Renal pelvis (tissue), 4 donors: ENCODE results near the gene STEAP1B. TPM values are rescaled to one million over a fixed set of nuclear protein-coding genes. Genes with fewer than 3 reads are reported as not detected.
"Not testable (repeated sequence)": the region's sequence is repeated elsewhere in the genome, so short reads cannot be mapped to it uniquely, and the experiment has no call there.

Experiments used
- DNase-seq: peaks from one replicate; pipeline ENCODE4 v3.0.0-alpha.2; 2013
- polyA plus RNA-seq, 3 donors: library from polyadenylated mRNA; unstranded; fragments of 120-200 nt; gene quantifications; one replicate each; pipeline ENCODE4 v1.2.1, GENCODE V29; 2013; ENCODE audit not compliant: insufficient read length in 3 of 3

STEAP1B gene
- polyA plus RNA-seq, 3 donors = 1.2 to 1.3 (median 1.2) TPM

- no peak for DNase-seq
Observed at GRCh38 chr7:22499044-22499443, 944 bp downstream of the STEAP1B start.

- not testable (repeated sequence) for DNase-seq
Observed at GRCh38 chr7:22496912-22497311, 3.1 kb downstream of the STEAP1B start.

- DNase-seq = not testable (repeated sequence)
Observed at GRCh38 chr7:22496296-22496888, 3.6 kb downstream of the STEAP1B start.

- DNase-seq = not testable (repeated sequence)
Observed at GRCh38 chr7:22493160-22493925, 6.6 kb downstream of the STEAP1B start.

GRCh38 chr7:22488643-22489462 lies 11.1 kb downstream of the STEAP1B start:
- DNase-seq = peak; percentile 83

- DNase-seq = no peak
Observed at GRCh38 chr7:22487978-22488642, 11.9 kb downstream of the STEAP1B start.

GRCh38 chr7:22486597-22486996 lies 13.4 kb downstream of the STEAP1B start:
- no peak for DNase-seq

- no peak for DNase-seq
Observed at GRCh38 chr7:22485189-22485588, 14.8 kb downstream of the STEAP1B start.

GRCh38 chr7:22482503-22482902 lies 17.5 kb downstream of the STEAP1B start:
- no peak for DNase-seq

GRCh38 chr7:22481726-22482125 lies 18.3 kb downstream of the STEAP1B start:
- peak; percentile 24 for DNase-seq

GRCh38 chr7:22480523-22481075 lies 19.4 kb downstream of the STEAP1B start:
- DNase-seq = no peak

- no peak for DNase-seq
Observed at GRCh38 chr7:22477876-22478450, 22.0 kb downstream of the STEAP1B start.

- DNase-seq = no peak
Observed at GRCh38 chr7:22477262-22477661, 22.7 kb downstream of the STEAP1B start.

GRCh38 chr7:22476824-22477223 lies 23.2 kb downstream of the STEAP1B start:
- no peak for DNase-seq

GRCh38 chr7:22474645-22475044 lies 25.3 kb downstream of the STEAP1B start:
- DNase-seq = no peak

GRCh38 chr7:22470981-22471380 lies 29.0 kb downstream of the STEAP1B start:
- DNase-seq = no peak

GRCh38 chr7:22469371-22470143 lies 30.4 kb downstream of the STEAP1B start:
- DNase-seq = no peak

GRCh38 chr7:22468609-22469008 lies 31.4 kb downstream of the STEAP1B start:
- DNase-seq = no peak

GRCh38 chr7:22464299-22464698 lies 35.7 kb downstream of the STEAP1B start:
- DNase-seq = no peak

GRCh38 chr7:22460363-22460988 lies 39.5 kb downstream of the STEAP1B start:
- DNase-seq = no peak
